ENCODE measurements around the gene ESPNL.

DNA sequence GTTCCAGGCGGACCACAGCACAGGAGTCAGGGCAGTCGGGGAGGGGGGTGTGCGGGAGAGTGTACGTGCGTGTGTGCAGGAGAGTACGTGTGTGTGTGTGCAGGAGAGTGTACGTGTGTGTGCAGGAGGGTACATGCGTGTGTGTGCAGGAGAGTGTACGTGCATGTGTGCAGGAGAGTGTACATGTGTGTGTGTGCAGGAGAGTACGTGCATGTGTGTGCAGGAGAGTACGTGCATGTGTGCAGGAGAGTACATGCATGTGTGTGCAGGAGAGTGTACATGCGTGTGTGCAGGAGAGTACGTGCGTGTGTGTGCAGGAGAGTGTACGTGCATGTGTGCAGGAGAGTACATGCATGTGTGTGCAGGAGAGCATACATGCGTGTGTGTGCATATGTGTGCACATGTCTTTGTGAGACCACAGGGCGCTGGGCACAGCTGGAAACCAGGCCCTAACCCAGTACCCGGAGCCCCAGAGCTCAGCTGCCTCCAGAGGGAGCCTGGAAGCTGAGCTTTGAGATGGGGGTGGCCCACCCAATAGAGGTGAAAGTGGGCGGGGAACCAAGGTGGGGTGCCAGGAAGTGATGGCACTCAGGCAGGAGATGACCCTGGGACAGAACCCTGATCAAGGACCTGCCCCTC is 24.5 kb downstream of the ESPNL start:
- TF ChIP-seq, protein P1, sequence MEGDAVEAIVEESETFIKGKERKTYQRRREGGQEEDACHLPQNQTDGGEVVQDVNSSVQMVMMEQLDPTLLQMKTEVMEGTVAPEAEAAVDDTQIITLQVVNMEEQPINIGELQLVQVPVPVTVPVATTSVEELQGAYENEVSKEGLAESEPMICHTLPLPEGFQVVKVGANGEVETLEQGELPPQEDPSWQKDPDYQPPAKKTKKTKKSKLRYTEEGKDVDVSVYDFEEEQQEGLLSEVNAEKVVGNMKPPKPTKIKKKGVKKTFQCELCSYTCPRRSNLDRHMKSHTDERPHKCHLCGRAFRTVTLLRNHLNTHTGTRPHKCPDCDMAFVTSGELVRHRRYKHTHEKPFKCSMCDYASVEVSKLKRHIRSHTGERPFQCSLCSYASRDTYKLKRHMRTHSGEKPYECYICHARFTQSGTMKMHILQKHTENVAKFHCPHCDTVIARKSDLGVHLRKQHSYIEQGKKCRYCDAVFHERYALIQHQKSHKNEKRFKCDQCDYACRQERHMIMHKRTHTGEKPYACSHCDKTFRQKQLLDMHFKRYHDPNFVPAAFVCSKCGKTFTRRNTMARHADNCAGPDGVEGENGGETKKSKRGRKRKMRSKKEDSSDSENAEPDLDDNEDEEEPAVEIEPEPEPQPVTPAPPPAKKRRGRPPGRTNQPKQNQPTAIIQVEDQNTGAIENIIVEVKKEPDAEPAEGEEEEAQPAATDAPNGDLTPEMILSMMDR (IDR thresholded peaks at IDR 0.05): no peak
- TF ChIP-seq TCF7 (CRISPR knock-in tag; IDR thresholded peaks at IDR 0.05; ENCODE audit: low read depth) (no peak), CREB1 (CRISPR knock-in tag; IDR thresholded peaks at IDR 0.05) (no peak), ZNF121 (CRISPR knock-in tag; IDR thresholded peaks at IDR 0.05) (no peak), IRF2 (CRISPR knock-in tag; IDR thresholded peaks at IDR 0.05; ENCODE audit: borderline replicate concordance, low read depth) (no peak), ATF1 (CRISPR knock-in tag; IDR thresholded peaks at IDR 0.05) (no peak), FOXK1 (CRISPR knock-in tag; IDR thresholded peaks at IDR 0.05) (no peak), SMAD4 (CRISPR knock-in tag; IDR thresholded peaks at IDR 0.05) (no peak), SMAD3 (CRISPR knock-in tag; IDR thresholded peaks at IDR 0.05; ENCODE audit: borderline replicate concordance) (no peak)
- TF ChIP-seq, protein P2, sequence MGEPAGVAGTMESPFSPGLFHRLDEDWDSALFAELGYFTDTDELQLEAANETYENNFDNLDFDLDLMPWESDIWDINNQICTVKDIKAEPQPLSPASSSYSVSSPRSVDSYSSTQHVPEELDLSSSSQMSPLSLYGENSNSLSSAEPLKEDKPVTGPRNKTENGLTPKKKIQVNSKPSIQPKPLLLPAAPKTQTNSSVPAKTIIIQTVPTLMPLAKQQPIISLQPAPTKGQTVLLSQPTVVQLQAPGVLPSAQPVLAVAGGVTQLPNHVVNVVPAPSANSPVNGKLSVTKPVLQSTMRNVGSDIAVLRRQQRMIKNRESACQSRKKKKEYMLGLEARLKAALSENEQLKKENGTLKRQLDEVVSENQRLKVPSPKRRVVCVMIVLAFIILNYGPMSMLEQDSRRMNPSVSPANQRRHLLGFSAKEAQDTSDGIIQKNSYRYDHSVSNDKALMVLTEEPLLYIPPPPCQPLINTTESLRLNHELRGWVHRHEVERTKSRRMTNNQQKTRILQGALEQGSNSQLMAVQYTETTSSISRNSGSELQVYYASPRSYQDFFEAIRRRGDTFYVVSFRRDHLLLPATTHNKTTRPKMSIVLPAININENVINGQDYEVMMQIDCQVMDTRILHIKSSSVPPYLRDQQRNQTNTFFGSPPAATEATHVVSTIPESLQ (CRISPR knock-in tag; IDR thresholded peaks at IDR 0.05): no peak
- TF ChIP-seq, protein P3, sequence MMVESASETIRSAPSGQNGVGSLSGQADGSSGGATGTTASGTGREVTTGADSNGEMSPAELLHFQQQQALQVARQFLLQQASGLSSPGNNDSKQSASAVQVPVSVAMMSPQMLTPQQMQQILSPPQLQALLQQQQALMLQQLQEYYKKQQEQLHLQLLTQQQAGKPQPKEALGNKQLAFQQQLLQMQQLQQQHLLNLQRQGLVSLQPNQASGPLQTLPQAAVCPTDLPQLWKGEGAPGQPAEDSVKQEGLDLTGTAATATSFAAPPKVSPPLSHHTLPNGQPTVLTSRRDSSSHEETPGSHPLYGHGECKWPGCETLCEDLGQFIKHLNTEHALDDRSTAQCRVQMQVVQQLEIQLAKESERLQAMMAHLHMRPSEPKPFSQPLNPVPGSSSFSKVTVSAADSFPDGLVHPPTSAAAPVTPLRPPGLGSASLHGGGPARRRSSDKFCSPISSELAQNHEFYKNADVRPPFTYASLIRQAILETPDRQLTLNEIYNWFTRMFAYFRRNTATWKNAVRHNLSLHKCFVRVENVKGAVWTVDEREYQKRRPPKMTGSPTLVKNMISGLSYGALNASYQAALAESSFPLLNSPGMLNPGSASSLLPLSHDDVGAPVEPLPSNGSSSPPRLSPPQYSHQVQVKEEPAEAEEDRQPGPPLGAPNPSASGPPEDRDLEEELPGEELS (CRISPR knock-in tag; IDR thresholded peaks at IDR 0.05): no peak
- TF ChIP-seq, protein P4, sequence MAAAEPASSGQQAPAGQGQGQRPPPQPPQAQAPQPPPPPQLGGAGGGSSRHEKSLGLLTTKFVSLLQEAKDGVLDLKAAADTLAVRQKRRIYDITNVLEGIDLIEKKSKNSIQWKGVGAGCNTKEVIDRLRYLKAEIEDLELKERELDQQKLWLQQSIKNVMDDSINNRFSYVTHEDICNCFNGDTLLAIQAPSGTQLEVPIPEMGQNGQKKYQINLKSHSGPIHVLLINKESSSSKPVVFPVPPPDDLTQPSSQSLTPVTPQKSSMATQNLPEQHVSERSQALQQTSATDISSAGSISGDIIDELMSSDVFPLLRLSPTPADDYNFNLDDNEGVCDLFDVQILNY (CRISPR knock-in tag; IDR thresholded peaks at IDR 0.05): no peak
- TF ChIP-seq, protein P5, sequence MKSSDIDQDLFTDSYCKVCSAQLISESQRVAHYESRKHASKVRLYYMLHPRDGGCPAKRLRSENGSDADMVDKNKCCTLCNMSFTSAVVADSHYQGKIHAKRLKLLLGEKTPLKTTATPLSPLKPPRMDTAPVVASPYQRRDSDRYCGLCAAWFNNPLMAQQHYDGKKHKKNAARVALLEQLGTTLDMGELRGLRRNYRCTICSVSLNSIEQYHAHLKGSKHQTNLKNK (CRISPR knock-in tag; IDR thresholded peaks at IDR 0.05): no peak
- TF ChIP-seq, protein P6, sequence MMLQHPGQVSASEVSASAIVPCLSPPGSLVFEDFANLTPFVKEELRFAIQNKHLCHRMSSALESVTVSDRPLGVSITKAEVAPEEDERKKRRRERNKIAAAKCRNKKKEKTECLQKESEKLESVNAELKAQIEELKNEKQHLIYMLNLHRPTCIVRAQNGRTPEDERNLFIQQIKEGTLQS (CRISPR knock-in tag; conservative IDR thresholded peaks at IDR 0.05): no peak

Measured in WTC11 (cell line).